Body of pancreas (tissue), 4 donors: Measurements from ENCODE around the gene SLC10A6. TPM values are rescaled to one million over a fixed set of nuclear protein-coding genes. Genes with fewer than 3 reads are reported as not detected.
A peak's percentile ranks its signal among the peaks of the same experiment; 100 is the strongest.

Experiments
- ATAC-seq: fragments of 150-250 bp; one replicate; pipeline ENCODE4 v1.9.1; 2016
- DNase-seq, 4 donors: peaks; one replicate each; pipeline ENCODE4 v3.0.0-alpha.2; 2019
- H3K27ac ChIP-seq, 4 donors: fragments of 200-600 bp; sonication (generic); 1 replicate in 3 of 4; 2 replicates in 1 of 4; pipeline versions ENCODE4 v1.5.1 to v1.6.1; 2016 to 2019; ENCODE audit warnings: mild to moderate bottlenecking in 1 of 4, mixed read lengths in 1 of 4, moderate library complexity in 1 of 4
- H3K27me3 ChIP-seq, 2 donors: fragments of 200-600 bp; sonication (generic); one replicate each; pipeline ENCODE4 v1.6.0; 2016; ENCODE audit warnings: mild to moderate bottlenecking in 1 of 2
- H3K36me3 ChIP-seq, 2 donors: fragments of 200-600 bp; sonication (generic); replicated peaks in 1 of 2; 2 replicates each; pipeline ENCODE4 v1.5.1; 2016; ENCODE audit warnings: low read depth in 2 of 2; ENCODE audit not compliant: insufficient read depth in 1 of 2
- H3K4me1 ChIP-seq: fragments of 200-600 bp; sonication (generic); one replicate; pipeline ENCODE4 v1.6.0; 2016
- H3K4me3 ChIP-seq, 2 donors: fragments of 200-600 bp; sonication (generic); 1 replicate in 1 of 2; 2 replicates in 1 of 2; pipeline ENCODE4 v1.5.1; 2016 to 2019
- H3K9me3 ChIP-seq, 3 donors: fragments of 200-600 bp; sonication (generic); 1 replicate in 2 of 3; 2 replicates in 1 of 3; pipeline ENCODE4 v1.5.1; 2016
- POLR2A ChIP-seq, 3 donors: fragments of 450-650 bp; IDR thresholded peaks; one replicate each; pipeline ENCODE4 v1.6.1; 2016; ENCODE audit warnings: antibody characterized with exemption in 3 of 3, mild to moderate bottlenecking in 2 of 3
- whole genome bisulfite sequencing, 2 donors: methylation state at CpG; one replicate each; pipeline ENCODE4 v1.1.5; 2017; 5-methylcytosine and 5-hydroxymethylcytosine counted together
- intact Hi-C: fragments of 100-400 bp; cut with DNase I; formaldehyde crosslinking; loops from one replicate; pipeline ENCODE4 v1.15.1; 2023
- total RNA-seq, 2 donors: library from RNA; depleted of rRNA; stranded (reverse); fragments of >200 nt; gene quantifications; one replicate each; pipeline ENCODE4 v1.1.0, GENCODE V29; 2016
- TF ChIP-seq, protein P1 (sequence below), 7 experiments: fragments of 450-650 bp in 4 of 7; fragments of 200-600 bp in 3 of 7; sonication (generic) in 3 of 7; IDR thresholded peaks; one replicate each; pipeline ENCODE4 v1.5.1; 2016 to 2019; ENCODE audit warnings: antibody characterized with exemption in 7 of 7

The SLC10A6 gene
- total RNA-seq, 2 donors from 2014 or later, result 0.66 to 2.3 TPM

DNA sequence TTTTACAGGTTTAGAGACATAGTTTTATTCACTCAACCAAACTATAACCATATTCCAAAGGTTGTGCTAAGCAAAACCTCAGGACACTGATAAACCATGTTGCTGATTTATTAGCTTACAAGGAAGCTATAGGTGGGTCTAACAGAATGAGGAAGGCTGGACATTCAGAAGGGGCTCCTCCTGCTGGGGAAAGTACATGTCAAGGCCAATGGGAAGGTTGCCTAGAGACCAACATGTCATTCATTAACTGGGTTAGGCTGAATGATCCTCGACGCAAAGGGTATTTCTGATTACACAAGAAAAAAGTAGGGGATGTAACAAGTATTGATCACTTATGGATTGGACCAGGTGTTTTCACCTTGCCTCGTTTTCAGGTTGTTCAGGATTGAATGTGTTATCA, 30.3 kb downstream of the SLC10A6 start:
- no peaks in the 10 kb centered on the region for H3K36me3 ChIP-seq
- DNase-seq (no peak), ATAC-seq (no peak)
- WGBS, 2 donors, result 38 to 45% methylated on average over 3 of the region's 3 CpGs
- no peak overlapping the region for H3K4me3 ChIP-seq
- TF ChIP-seq, protein P1, sequence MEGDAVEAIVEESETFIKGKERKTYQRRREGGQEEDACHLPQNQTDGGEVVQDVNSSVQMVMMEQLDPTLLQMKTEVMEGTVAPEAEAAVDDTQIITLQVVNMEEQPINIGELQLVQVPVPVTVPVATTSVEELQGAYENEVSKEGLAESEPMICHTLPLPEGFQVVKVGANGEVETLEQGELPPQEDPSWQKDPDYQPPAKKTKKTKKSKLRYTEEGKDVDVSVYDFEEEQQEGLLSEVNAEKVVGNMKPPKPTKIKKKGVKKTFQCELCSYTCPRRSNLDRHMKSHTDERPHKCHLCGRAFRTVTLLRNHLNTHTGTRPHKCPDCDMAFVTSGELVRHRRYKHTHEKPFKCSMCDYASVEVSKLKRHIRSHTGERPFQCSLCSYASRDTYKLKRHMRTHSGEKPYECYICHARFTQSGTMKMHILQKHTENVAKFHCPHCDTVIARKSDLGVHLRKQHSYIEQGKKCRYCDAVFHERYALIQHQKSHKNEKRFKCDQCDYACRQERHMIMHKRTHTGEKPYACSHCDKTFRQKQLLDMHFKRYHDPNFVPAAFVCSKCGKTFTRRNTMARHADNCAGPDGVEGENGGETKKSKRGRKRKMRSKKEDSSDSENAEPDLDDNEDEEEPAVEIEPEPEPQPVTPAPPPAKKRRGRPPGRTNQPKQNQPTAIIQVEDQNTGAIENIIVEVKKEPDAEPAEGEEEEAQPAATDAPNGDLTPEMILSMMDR (IDR thresholded peaks at IDR 0.05), result no peak
- no peak for TF ChIP-seq POLR2A (IDR thresholded peaks at IDR 0.05)
- peaks cover 0 to 8% (median 0%) of the 10 kb centered on the region in 3 donors for H3K9me3 ChIP-seq
- no peaks in the 10 kb centered on the region for H3K4me1 ChIP-seq
- intact Hi-C loops, result no loop called here
- H3K27me3 ChIP-seq, result no peaks in the 10 kb centered on the region
- H3K27ac ChIP-seq, result no peak overlapping the region

DNA sequence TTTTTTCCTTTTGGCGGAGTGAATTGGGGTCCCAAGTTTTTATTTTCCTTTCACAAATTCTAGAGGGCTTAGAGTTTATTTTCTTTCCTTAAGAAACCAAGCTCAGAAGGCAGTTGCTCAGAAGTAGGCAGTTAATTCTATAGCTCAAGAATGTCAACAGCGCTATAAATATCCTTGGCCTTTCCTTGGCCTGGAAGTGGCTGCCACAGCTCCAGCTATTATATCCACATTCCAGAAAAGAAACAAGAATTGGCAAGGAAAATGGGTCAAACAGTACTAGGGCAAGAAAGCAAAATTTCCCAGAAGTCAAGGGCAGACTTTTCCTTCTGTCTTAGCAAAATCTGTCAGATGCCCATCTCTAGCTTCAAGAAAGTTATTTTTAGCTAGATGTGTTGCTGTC, 31.0 kb downstream of the SLC10A6 start:
- no peak for ATAC-seq
- DNase-seq, result no peak
- no peaks in the 10 kb centered on the region for H3K4me1 ChIP-seq
- intact Hi-C loops, result no loop called here
- TF ChIP-seq POLR2A (IDR thresholded peaks at IDR 0.05), result no peak
- TF ChIP-seq, protein P1 (IDR thresholded peaks at IDR 0.05), result no peak
- H3K36me3 ChIP-seq, result no peaks in the 10 kb centered on the region
- WGBS, 2 donors, result 93 to 94% methylated on average over 2 of the region's 2 CpGs
- H3K4me3 ChIP-seq, result no peak overlapping the region
- no peaks in the 10 kb centered on the region for H3K27me3 ChIP-seq
- no peak overlapping the region for H3K27ac ChIP-seq
- peaks cover 0 to 8% (median 0%) of the 10 kb centered on the region in 3 donors for H3K9me3 ChIP-seq

DNA sequence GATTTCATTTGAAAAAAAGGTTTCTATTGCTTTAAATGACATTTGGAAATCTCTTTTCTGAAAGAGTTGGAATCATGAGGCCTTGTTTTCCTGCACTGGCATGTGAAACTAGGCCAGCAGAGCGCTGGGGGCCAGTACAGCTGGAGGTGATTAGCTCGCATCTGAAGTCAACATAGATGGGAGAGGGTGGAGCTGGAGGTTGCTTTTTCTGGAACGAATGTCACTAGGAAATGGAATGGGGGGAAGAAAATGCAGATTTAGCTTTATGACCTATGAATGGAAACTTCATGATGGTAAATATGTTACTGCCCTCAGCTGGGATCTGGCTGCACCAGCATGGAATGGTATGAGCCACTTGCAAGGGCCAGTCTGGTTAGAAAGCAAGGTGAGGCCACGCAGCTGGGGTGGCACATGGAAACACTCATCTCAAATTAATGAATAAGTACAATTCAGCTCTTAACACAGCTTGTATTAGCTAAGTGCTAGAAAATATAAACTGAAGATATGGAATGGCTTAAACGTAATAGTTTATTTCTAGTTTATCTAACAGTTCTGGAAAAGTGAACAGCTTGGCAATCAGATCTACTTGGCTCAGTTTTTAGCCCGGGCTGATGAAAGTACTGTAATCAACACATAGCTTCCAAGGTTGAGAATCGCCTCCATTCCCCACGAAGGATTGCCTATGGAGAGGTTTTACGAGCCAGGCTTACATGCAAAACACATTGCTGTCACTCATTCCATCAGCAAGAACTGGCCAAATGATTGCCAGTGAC, 32.5 kb downstream of the SLC10A6 start:
- TF ChIP-seq, protein P1 (IDR thresholded peaks at IDR 0.05), result no peak
- TF ChIP-seq POLR2A (IDR thresholded peaks at IDR 0.05), result no peak
- DNase-seq (peak in 1 of 4 donors; percentile 9), ATAC-seq (no peak)
- Histone ChIP-seq H3K4me3 (no peak overlapping the region), H3K27ac (no peak overlapping the region), H3K4me1 (no peaks in the 10 kb centered on the region), H3K36me3 (no peaks in the 10 kb centered on the region), H3K27me3 (no peaks in the 10 kb centered on the region), H3K9me3 (peaks cover 0 to 8% (median 0%) of the 10 kb centered on the region in 3 donors)
- 66 to 78% methylated on average over 9 of the region's 9 CpGs for WGBS, 2 donors
- intact Hi-C loops, result no loop called here

DNA sequence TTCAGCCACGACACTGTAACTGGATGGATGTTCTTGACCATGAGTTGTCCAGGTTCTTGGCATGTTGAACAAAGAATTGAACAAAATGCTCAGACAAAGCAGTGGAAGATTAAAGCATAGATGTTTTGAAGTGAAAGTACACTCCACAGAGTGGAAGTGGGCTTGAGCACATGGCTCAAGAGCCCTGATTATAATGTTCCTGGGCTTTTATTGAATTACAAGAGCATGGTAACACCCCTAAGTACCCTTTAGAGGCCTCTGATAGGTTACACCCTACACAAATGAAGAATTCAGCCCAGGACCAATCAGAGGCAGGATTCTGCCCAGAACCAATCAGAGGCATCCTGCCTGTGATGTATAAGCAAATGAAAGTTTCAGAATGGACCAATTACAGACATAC, 33.5 kb downstream of the SLC10A6 start:
- no peak for ATAC-seq
- peaks cover 0 to 8% (median 0%) of the 10 kb centered on the region in 3 donors for H3K9me3 ChIP-seq
- WGBS, 2 donors, result 74 to 94% methylated on average over 1 of the region's 1 CpG
- no peaks in the 10 kb centered on the region for H3K4me1 ChIP-seq
- H3K4me3 ChIP-seq, result no peak overlapping the region
- intact Hi-C loops, result no loop called here
- TF ChIP-seq, protein P1 (IDR thresholded peaks at IDR 0.05), result no peak
- no peak for DNase-seq
- no peak overlapping the region for H3K27ac ChIP-seq
- no peaks in the 10 kb centered on the region for H3K36me3 ChIP-seq
- H3K27me3 ChIP-seq, result no peaks in the 10 kb centered on the region

DNA sequence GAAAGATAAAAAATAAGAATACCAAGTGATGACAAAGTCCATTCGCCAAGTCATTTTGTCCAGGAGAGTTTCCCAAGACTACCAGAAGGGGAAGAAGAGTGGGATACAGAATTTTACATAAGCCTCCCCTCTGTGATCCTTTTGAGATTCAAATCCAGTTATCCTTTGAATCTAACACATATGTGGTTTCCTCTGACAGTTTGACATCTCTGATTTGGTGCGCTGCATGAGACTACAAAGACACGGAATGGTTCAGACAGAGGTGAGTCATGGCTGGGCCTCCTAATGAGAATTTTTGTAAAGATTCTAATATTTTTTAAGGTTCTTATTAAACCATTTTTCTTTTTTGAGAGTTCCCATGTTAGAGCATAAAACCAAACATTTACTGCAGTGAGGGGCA, 38.3 kb downstream of the SLC10A6 start:
- no peak for TF ChIP-seq POLR2A (IDR thresholded peaks at IDR 0.05)
- Histone ChIP-seq H3K4me3 (no peak overlapping the region), H3K27me3 (no peaks in the 10 kb centered on the region), H3K27ac (no peak overlapping the region), H3K36me3 (peaks cover 0 to 6% of the 10 kb centered on the region in 2 donors), H3K4me1 (no peaks in the 10 kb centered on the region), H3K9me3 (peaks cover 0 to 8% (median 0%) of the 10 kb centered on the region in 3 donors)
- WGBS, 2 donors, result 93 to 96% methylated on average over 3 of the region's 3 CpGs
- intact Hi-C loops, result no loop called here
- DNase-seq (no peak), ATAC-seq (no peak)
